H9 (cell line): ENCODE measurements around the gene CADPS2. TPM values are rescaled to one million over a fixed set of nuclear protein-coding genes. Genes with fewer than 3 reads are reported as not detected.

Source experiments
- DNase-seq: peaks from one replicate; pipeline ENCODE4 v3.0.0-alpha.2; 2017
- H2AFZ ChIP-seq: one replicate; pipeline ENCODE4 v1.6.1; 2013; ENCODE audit warnings: mild to moderate bottlenecking, low read length, control low read depth, moderate library complexity
- H2AK5ac ChIP-seq: 2 replicates; pipeline ENCODE4 v1.6.1; 2013; ENCODE audit warnings: low read length, control low read depth, mixed read lengths; ENCODE audit not compliant: insufficient read length
- H2BK120ac ChIP-seq: one replicate; pipeline ENCODE4 v1.6.1; 2013; ENCODE audit warnings: low read depth, mild to moderate bottlenecking, low read length, control low read depth, inconsistent platforms; ENCODE audit not compliant: poor library complexity, severe bottlenecking
- H2BK12ac ChIP-seq: 2 replicates; pipeline ENCODE4 v1.6.1; 2013; ENCODE audit warnings: low read length, control low read depth, mixed read lengths, low read depth; ENCODE audit not compliant: insufficient read length
- H2BK15ac ChIP-seq: 2 replicates; pipeline ENCODE4 v1.6.1; 2013; ENCODE audit warnings: low read depth, low read length, control low read depth
- H2BK20ac ChIP-seq: one replicate; pipeline ENCODE4 v1.6.1; 2013; ENCODE audit warnings: low read depth, mild to moderate bottlenecking, low read length, control low read depth, inconsistent platforms; ENCODE audit not compliant: poor library complexity, severe bottlenecking
- H2BK5ac ChIP-seq: 2 replicates; pipeline ENCODE4 v1.6.1; 2013; ENCODE audit warnings: low read length, control low read depth, mixed read lengths; ENCODE audit not compliant: insufficient read length
- H3K14ac ChIP-seq: 2 replicates; pipeline ENCODE4 v1.6.1; 2013; ENCODE audit warnings: low read length, control low read depth; ENCODE audit not compliant: insufficient read depth
- H3K18ac ChIP-seq: 2 replicates; pipeline ENCODE4 v1.6.1; 2013; ENCODE audit warnings: low read depth, mild to moderate bottlenecking, mixed read lengths, low read length, control low read depth; ENCODE audit not compliant: insufficient read length
- H3K23ac ChIP-seq: 2 replicates; pipeline ENCODE4 v1.6.1; 2013; ENCODE audit warnings: low read length, control low read depth, mixed read lengths, low read depth; ENCODE audit not compliant: insufficient read length
- H3K23me2 ChIP-seq: 2 replicates; pipeline ENCODE4 v1.6.1; 2013; ENCODE audit warnings: low read depth, mild to moderate bottlenecking, mixed read lengths, low read length, control low read depth; ENCODE audit not compliant: insufficient read length, poor library complexity, severe bottlenecking
- H3K27ac ChIP-seq: 2 replicates; pipeline ENCODE4 v1.5.1; 2013; ENCODE audit warnings: low read length, control low read depth, mixed read lengths, low read depth; ENCODE audit not compliant: insufficient read length
- H3K27me3 ChIP-seq: 2 replicates; pipeline ENCODE4 v1.6.1; 2013; ENCODE audit warnings: low read length, control low read depth, inconsistent platforms; ENCODE audit not compliant: insufficient read depth
- H3K4ac ChIP-seq: 2 replicates; pipeline ENCODE4 v1.6.1; 2013; ENCODE audit warnings: low read depth, mild to moderate bottlenecking, control low read depth, inconsistent platforms, low read length, moderate library complexity
- H3K4me1 ChIP-seq: 2 replicates; pipeline ENCODE4 v1.6.1; 2013; ENCODE audit warnings: low read length, control low read depth, inconsistent platforms; ENCODE audit not compliant: insufficient read depth
- H3K4me2 ChIP-seq: 2 replicates; pipeline ENCODE4 v1.6.1; 2013; ENCODE audit warnings: low read length, control low read depth, mixed read lengths; ENCODE audit not compliant: insufficient read length, insufficient read depth
- H3K56ac ChIP-seq: 2 replicates; pipeline ENCODE4 v1.6.1; 2013; ENCODE audit warnings: low read depth, mild to moderate bottlenecking, mixed read lengths, low read length, control low read depth; ENCODE audit not compliant: insufficient read length
- H3K79me1 ChIP-seq: 2 replicates; pipeline ENCODE4 v1.6.1; 2013; ENCODE audit warnings: low read depth, mild to moderate bottlenecking, moderate library complexity, low read length, control low read depth, inconsistent platforms; ENCODE audit not compliant: insufficient read depth, poor library complexity, severe bottlenecking
- H3K79me2 ChIP-seq: 2 replicates; pipeline ENCODE4 v1.6.1; 2013; ENCODE audit warnings: low read length, control low read depth, inconsistent platforms; ENCODE audit not compliant: insufficient read depth
- H3K9ac ChIP-seq: 2 replicates; pipeline ENCODE4 v1.6.1; 2013; ENCODE audit warnings: low read length, control low read depth, mixed read lengths; ENCODE audit not compliant: insufficient read length; ENCODE audit errors: extremely low read depth
- H3K9me3 ChIP-seq: one replicate; pipeline ENCODE4 v1.6.1; 2013; ENCODE audit warnings: low read depth, low read length, inconsistent platforms; ENCODE audit not compliant: control insufficient read depth
- H3T11ph ChIP-seq: one replicate; pipeline ENCODE4 v1.6.1; 2013; ENCODE audit warnings: mild to moderate bottlenecking, low read length, control low read depth, inconsistent platforms
- H4K20me1 ChIP-seq: one replicate; pipeline ENCODE4 v1.6.1; 2013; ENCODE audit not compliant: control insufficient read depth, insufficient read length, insufficient read depth
- H4K5ac ChIP-seq: 2 replicates; pipeline ENCODE4 v1.6.1; 2013; ENCODE audit warnings: low read depth, mild to moderate bottlenecking, mixed read lengths, low read length, control low read depth; ENCODE audit not compliant: insufficient read length
- H4K8ac ChIP-seq: replicated peaks from 2 replicates; pipeline ENCODE4 v1.6.1; 2013; ENCODE audit warnings: low read length, control low read depth, mixed read lengths, low read depth; ENCODE audit not compliant: insufficient read length
- H4K91ac ChIP-seq: 2 replicates; pipeline ENCODE4 v1.6.1; 2013; ENCODE audit warnings: low read depth, mild to moderate bottlenecking, moderate library complexity, mixed read lengths, low read length, control low read depth; ENCODE audit not compliant: insufficient read length
- H3K27ac Mint-ChIP-seq, 3 experiments: 2 replicates in 2 of 3; 3 replicates in 1 of 3; pipeline ENCODE4 v1.8.0; 2020 to 2021; ENCODE audit warnings: mixed read lengths in 3 of 3, mild to moderate bottlenecking in 1 of 3, moderate library complexity in 1 of 3
- H3K27me3 Mint-ChIP-seq: 2 replicates; pipeline ENCODE4 v1.8.0; 2021; ENCODE audit warnings: low read depth, mild to moderate bottlenecking, moderate library complexity, mixed read lengths
- H3K36me3 Mint-ChIP-seq, 3 experiments: 2 replicates in 2 of 3; 3 replicates in 1 of 3; pipeline ENCODE4 v1.8.0; 2020 to 2021; ENCODE audit warnings: low read depth in 3 of 3, mixed read lengths in 3 of 3; ENCODE audit not compliant: insufficient read depth in 1 of 3
- H3K4me1 Mint-ChIP-seq, 2 experiments: 2 replicates each; pipeline ENCODE4 v1.8.0; 2020; ENCODE audit warnings: mixed read lengths in 2 of 2
- H3K4me3 Mint-ChIP-seq, 2 experiments: 2 replicates in 1 of 2; 3 replicates in 1 of 2; pipeline ENCODE4 v1.8.0; 2020 to 2021; ENCODE audit warnings: mild to moderate bottlenecking in 2 of 2, mixed read lengths in 2 of 2, moderate library complexity in 1 of 2
- H3K9me3 Mint-ChIP-seq, 2 experiments: 2 replicates in 1 of 2; 3 replicates in 1 of 2; pipeline ENCODE4 v1.8.0; 2020; ENCODE audit warnings: mild to moderate bottlenecking in 2 of 2, mixed read lengths in 2 of 2, moderate library complexity in 1 of 2
- CTCF ChIP-seq: fragments of 200-600 bp; sonication (generic); conservative IDR thresholded peaks from 3 replicates; pipeline ENCODE4 v1.8.0; 2021; ENCODE audit warnings: antibody characterized with exemption, mild to moderate bottlenecking
- WGBS: extraction: QIAGEN DNeasy Blood & Tissue Kit; methylation state at CpG from one replicate; pipeline ENCODE4 v1.1.7; 2013; ENCODE audit warnings: missing lambda C conversion rate, low lambda C conversion rate, mixed read lengths; ENCODE audit not compliant: insufficient read length; ENCODE audit errors: extremely low coverage; 5-methylcytosine and 5-hydroxymethylcytosine counted together
- total RNA-seq: library from RNA; stranded (reverse); gene quantifications from 2 replicates; pipeline ENCODE4 v1.2.1, GENCODE V29; 2021

CADPS2 gene
- total RNA-seq, 1 experiment from 2014 or later: 7.1 TPM

- H3K23ac ChIP-seq: no peak overlapping the region
- no peak overlapping the region for H3K27ac ChIP-seq
- no peaks in the 10 kb centered on the region for H3K36me3 Mint-ChIP-seq
- H3K27ac Mint-ChIP-seq: no peak overlapping the region
- no peak overlapping the region for H3K14ac ChIP-seq
- no peak overlapping the region for H4K8ac ChIP-seq
- H3K9ac ChIP-seq: no peak overlapping the region
- H3K4ac ChIP-seq: no peak overlapping the region
- no peaks in the 10 kb centered on the region for H3K27me3 ChIP-seq
- H4K91ac ChIP-seq: no peak overlapping the region
- no peaks in the 10 kb centered on the region for H3K9me3 Mint-ChIP-seq
- no peak overlapping the region for H3T11ph ChIP-seq
- H3K4me2 ChIP-seq: no peak overlapping the region
- no peak overlapping the region for H3K56ac ChIP-seq
- no peak overlapping the region for H2BK15ac ChIP-seq
- no peak overlapping the region for H2BK120ac ChIP-seq
- H2AFZ ChIP-seq: no peak overlapping the region
- WGBS: no CpG with 5 or more reads among the region's 1 CpG
- no peak for TF ChIP-seq CTCF
- H2BK20ac ChIP-seq: no peak overlapping the region
- DNase-seq: no peak
- no peaks in the 10 kb centered on the region for H3K23me2 ChIP-seq
- H3K79me1 ChIP-seq: no peaks in the 10 kb centered on the region
- no peak overlapping the region for H2BK5ac ChIP-seq
- no peak overlapping the region for H3K4me3 Mint-ChIP-seq
- H3K27me3 Mint-ChIP-seq: no peaks in the 10 kb centered on the region
- H3K79me2 ChIP-seq: no peaks in the 10 kb centered on the region
- no peaks in the 10 kb centered on the region for H3K9me3 ChIP-seq
- no peak overlapping the region for H2BK12ac ChIP-seq
- no peaks in the 10 kb centered on the region for H4K20me1 ChIP-seq
- H2AK5ac ChIP-seq: no peak overlapping the region
- peaks cover 50% of the 10 kb centered on the region in 2 experiments for H3K4me1 Mint-ChIP-seq
- peaks cover 2% of the 10 kb centered on the region; the same call in 1 of the 2 replicates for H3K4me1 ChIP-seq
- H3K18ac ChIP-seq: no peak overlapping the region
- no peak overlapping the region for H4K5ac ChIP-seq
These were observed 119.7 kb downstream of the CADPS2 start for GRCh38 chr7:122766593-122766992.
